H9 (cell line): ENCODE results near the gene CCDC138. TPM values are rescaled to one million over a fixed set of nuclear protein-coding genes. Genes with fewer than 3 reads are reported as not detected.

Experiments used
- DNase-seq: peaks from one replicate; pipeline ENCODE4 v3.0.0-alpha.2; 2017
- H2AFZ ChIP-seq: one replicate; pipeline ENCODE4 v1.6.1; 2013; ENCODE audit warnings: mild to moderate bottlenecking, low read length, control low read depth, moderate library complexity
- H2AK5ac ChIP-seq: 2 replicates; pipeline ENCODE4 v1.6.1; 2013; ENCODE audit warnings: low read length, control low read depth, mixed read lengths; ENCODE audit not compliant: insufficient read length
- H2BK120ac ChIP-seq: one replicate; pipeline ENCODE4 v1.6.1; 2013; ENCODE audit warnings: low read depth, mild to moderate bottlenecking, low read length, control low read depth, inconsistent platforms; ENCODE audit not compliant: poor library complexity, severe bottlenecking
- H2BK12ac ChIP-seq: 2 replicates; pipeline ENCODE4 v1.6.1; 2013; ENCODE audit warnings: low read length, control low read depth, mixed read lengths, low read depth; ENCODE audit not compliant: insufficient read length
- H2BK15ac ChIP-seq: 2 replicates; pipeline ENCODE4 v1.6.1; 2013; ENCODE audit warnings: low read depth, low read length, control low read depth
- H2BK20ac ChIP-seq: one replicate; pipeline ENCODE4 v1.6.1; 2013; ENCODE audit warnings: low read depth, mild to moderate bottlenecking, low read length, control low read depth, inconsistent platforms; ENCODE audit not compliant: poor library complexity, severe bottlenecking
- H2BK5ac ChIP-seq: 2 replicates; pipeline ENCODE4 v1.6.1; 2013; ENCODE audit warnings: low read length, control low read depth, mixed read lengths; ENCODE audit not compliant: insufficient read length
- H3K14ac ChIP-seq: 2 replicates; pipeline ENCODE4 v1.6.1; 2013; ENCODE audit warnings: low read length, control low read depth; ENCODE audit not compliant: insufficient read depth
- H3K18ac ChIP-seq: 2 replicates; pipeline ENCODE4 v1.6.1; 2013; ENCODE audit warnings: low read depth, mild to moderate bottlenecking, mixed read lengths, low read length, control low read depth; ENCODE audit not compliant: insufficient read length
- H3K23ac ChIP-seq: 2 replicates; pipeline ENCODE4 v1.6.1; 2013; ENCODE audit warnings: low read length, control low read depth, mixed read lengths, low read depth; ENCODE audit not compliant: insufficient read length
- H3K23me2 ChIP-seq: 2 replicates; pipeline ENCODE4 v1.6.1; 2013; ENCODE audit warnings: low read depth, mild to moderate bottlenecking, mixed read lengths, low read length, control low read depth; ENCODE audit not compliant: insufficient read length, poor library complexity, severe bottlenecking
- H3K27ac ChIP-seq: 2 replicates; pipeline ENCODE4 v1.5.1; 2013; ENCODE audit warnings: low read length, control low read depth, mixed read lengths, low read depth; ENCODE audit not compliant: insufficient read length
- H3K27me3 ChIP-seq: 2 replicates; pipeline ENCODE4 v1.6.1; 2013; ENCODE audit warnings: low read length, control low read depth, inconsistent platforms; ENCODE audit not compliant: insufficient read depth
- H3K4ac ChIP-seq: 2 replicates; pipeline ENCODE4 v1.6.1; 2013; ENCODE audit warnings: low read depth, mild to moderate bottlenecking, control low read depth, inconsistent platforms, low read length, moderate library complexity
- H3K4me1 ChIP-seq: 2 replicates; pipeline ENCODE4 v1.6.1; 2013; ENCODE audit warnings: low read length, control low read depth, inconsistent platforms; ENCODE audit not compliant: insufficient read depth
- H3K4me2 ChIP-seq: 2 replicates; pipeline ENCODE4 v1.6.1; 2013; ENCODE audit warnings: low read length, control low read depth, mixed read lengths; ENCODE audit not compliant: insufficient read length, insufficient read depth
- H3K56ac ChIP-seq: 2 replicates; pipeline ENCODE4 v1.6.1; 2013; ENCODE audit warnings: low read depth, mild to moderate bottlenecking, mixed read lengths, low read length, control low read depth; ENCODE audit not compliant: insufficient read length
- H3K79me1 ChIP-seq: 2 replicates; pipeline ENCODE4 v1.6.1; 2013; ENCODE audit warnings: low read depth, mild to moderate bottlenecking, moderate library complexity, low read length, control low read depth, inconsistent platforms; ENCODE audit not compliant: insufficient read depth, poor library complexity, severe bottlenecking
- H3K79me2 ChIP-seq: 2 replicates; pipeline ENCODE4 v1.6.1; 2013; ENCODE audit warnings: low read length, control low read depth, inconsistent platforms; ENCODE audit not compliant: insufficient read depth
- H3K9ac ChIP-seq: 2 replicates; pipeline ENCODE4 v1.6.1; 2013; ENCODE audit warnings: low read length, control low read depth, mixed read lengths; ENCODE audit not compliant: insufficient read length; ENCODE audit errors: extremely low read depth
- H3K9me3 ChIP-seq: one replicate; pipeline ENCODE4 v1.6.1; 2013; ENCODE audit warnings: low read depth, low read length, inconsistent platforms; ENCODE audit not compliant: control insufficient read depth
- H3T11ph ChIP-seq: one replicate; pipeline ENCODE4 v1.6.1; 2013; ENCODE audit warnings: mild to moderate bottlenecking, low read length, control low read depth, inconsistent platforms
- H4K20me1 ChIP-seq: one replicate; pipeline ENCODE4 v1.6.1; 2013; ENCODE audit not compliant: control insufficient read depth, insufficient read length, insufficient read depth
- H4K5ac ChIP-seq: 2 replicates; pipeline ENCODE4 v1.6.1; 2013; ENCODE audit warnings: low read depth, mild to moderate bottlenecking, mixed read lengths, low read length, control low read depth; ENCODE audit not compliant: insufficient read length
- H4K8ac ChIP-seq: replicated peaks from 2 replicates; pipeline ENCODE4 v1.6.1; 2013; ENCODE audit warnings: low read length, control low read depth, mixed read lengths, low read depth; ENCODE audit not compliant: insufficient read length
- H4K91ac ChIP-seq: 2 replicates; pipeline ENCODE4 v1.6.1; 2013; ENCODE audit warnings: low read depth, mild to moderate bottlenecking, moderate library complexity, mixed read lengths, low read length, control low read depth; ENCODE audit not compliant: insufficient read length
- H3K27ac Mint-ChIP-seq, 3 experiments: 2 replicates in 2 of 3; 3 replicates in 1 of 3; pipeline ENCODE4 v1.8.0; 2020 to 2021; ENCODE audit warnings: mixed read lengths in 3 of 3, mild to moderate bottlenecking in 1 of 3, moderate library complexity in 1 of 3
- H3K27me3 Mint-ChIP-seq: 2 replicates; pipeline ENCODE4 v1.8.0; 2021; ENCODE audit warnings: low read depth, mild to moderate bottlenecking, moderate library complexity, mixed read lengths
- H3K36me3 Mint-ChIP-seq, 3 experiments: 2 replicates in 2 of 3; 3 replicates in 1 of 3; pipeline ENCODE4 v1.8.0; 2020 to 2021; ENCODE audit warnings: low read depth in 3 of 3, mixed read lengths in 3 of 3; ENCODE audit not compliant: insufficient read depth in 1 of 3
- H3K4me1 Mint-ChIP-seq, 2 experiments: 2 replicates each; pipeline ENCODE4 v1.8.0; 2020; ENCODE audit warnings: mixed read lengths in 2 of 2
- H3K4me3 Mint-ChIP-seq, 2 experiments: 2 replicates in 1 of 2; 3 replicates in 1 of 2; pipeline ENCODE4 v1.8.0; 2020 to 2021; ENCODE audit warnings: mild to moderate bottlenecking in 2 of 2, mixed read lengths in 2 of 2, moderate library complexity in 1 of 2
- H3K9me3 Mint-ChIP-seq, 2 experiments: 2 replicates in 1 of 2; 3 replicates in 1 of 2; pipeline ENCODE4 v1.8.0; 2020; ENCODE audit warnings: mild to moderate bottlenecking in 2 of 2, mixed read lengths in 2 of 2, moderate library complexity in 1 of 2
- WGBS: extraction: QIAGEN DNeasy Blood & Tissue Kit; methylation state at CpG from one replicate; pipeline ENCODE4 v1.1.7; 2013; ENCODE audit warnings: missing lambda C conversion rate, low lambda C conversion rate, mixed read lengths; ENCODE audit not compliant: insufficient read length; ENCODE audit errors: extremely low coverage; 5-methylcytosine and 5-hydroxymethylcytosine counted together
- total RNA-seq: library from RNA; stranded (reverse); gene quantifications from 2 replicates; pipeline ENCODE4 v1.2.1, GENCODE V29; 2021
- TF ChIP-seq, protein P1 (sequence below): fragments of 200-600 bp; sonication (generic); conservative IDR thresholded peaks from 3 replicates; pipeline ENCODE4 v1.8.0; 2021; ENCODE audit warnings: antibody characterized with exemption, mild to moderate bottlenecking

The CCDC138 gene
- total RNA-seq, 1 experiment from 2014 or later = 32.7 TPM

DNA sequence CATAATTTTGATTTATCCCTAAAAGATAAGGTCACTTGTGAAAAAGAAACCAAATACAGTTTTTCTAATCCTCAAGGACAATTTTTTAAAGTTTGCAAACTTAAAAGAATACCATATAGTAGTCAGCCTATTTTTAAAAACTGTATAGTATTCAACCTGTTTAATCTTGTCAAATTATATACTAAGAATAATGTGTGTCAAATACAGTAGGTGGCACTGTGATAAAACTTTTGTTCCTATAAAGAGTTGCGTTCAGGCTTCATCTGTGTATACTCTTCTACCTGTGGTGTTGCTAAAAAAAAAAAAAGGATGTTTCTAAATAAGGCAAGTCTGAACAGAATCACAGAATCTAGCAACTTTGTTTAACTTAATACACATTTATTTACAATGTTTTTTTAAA, 68.6 kb downstream of the CCDC138 start:
- H3K4me1 ChIP-seq = no peaks in the 10 kb centered on the region
- H3K9me3 Mint-ChIP-seq = no peaks in the 10 kb centered on the region
- no peak overlapping the region for H2AK5ac ChIP-seq
- no peak overlapping the region for H4K5ac ChIP-seq
- DNase-seq = no peak
- H2BK15ac ChIP-seq = no peak overlapping the region
- H4K8ac ChIP-seq = no peak overlapping the region
- no peaks in the 10 kb centered on the region for H4K20me1 ChIP-seq
- no peaks in the 10 kb centered on the region for H3K27me3 Mint-ChIP-seq
- H2BK20ac ChIP-seq = no peak overlapping the region
- no peak overlapping the region for H3K4me3 Mint-ChIP-seq
- WGBS = no CpG with 5 or more reads among the region's 1 CpG
- H3K79me1 ChIP-seq = no peaks in the 10 kb centered on the region
- H3K14ac ChIP-seq = no peak overlapping the region
- peaks cover 21 to 47% (median 43%) of the 10 kb centered on the region in 3 experiments for H3K36me3 Mint-ChIP-seq
- H2BK12ac ChIP-seq = no peak overlapping the region
- TF ChIP-seq, protein P1, sequence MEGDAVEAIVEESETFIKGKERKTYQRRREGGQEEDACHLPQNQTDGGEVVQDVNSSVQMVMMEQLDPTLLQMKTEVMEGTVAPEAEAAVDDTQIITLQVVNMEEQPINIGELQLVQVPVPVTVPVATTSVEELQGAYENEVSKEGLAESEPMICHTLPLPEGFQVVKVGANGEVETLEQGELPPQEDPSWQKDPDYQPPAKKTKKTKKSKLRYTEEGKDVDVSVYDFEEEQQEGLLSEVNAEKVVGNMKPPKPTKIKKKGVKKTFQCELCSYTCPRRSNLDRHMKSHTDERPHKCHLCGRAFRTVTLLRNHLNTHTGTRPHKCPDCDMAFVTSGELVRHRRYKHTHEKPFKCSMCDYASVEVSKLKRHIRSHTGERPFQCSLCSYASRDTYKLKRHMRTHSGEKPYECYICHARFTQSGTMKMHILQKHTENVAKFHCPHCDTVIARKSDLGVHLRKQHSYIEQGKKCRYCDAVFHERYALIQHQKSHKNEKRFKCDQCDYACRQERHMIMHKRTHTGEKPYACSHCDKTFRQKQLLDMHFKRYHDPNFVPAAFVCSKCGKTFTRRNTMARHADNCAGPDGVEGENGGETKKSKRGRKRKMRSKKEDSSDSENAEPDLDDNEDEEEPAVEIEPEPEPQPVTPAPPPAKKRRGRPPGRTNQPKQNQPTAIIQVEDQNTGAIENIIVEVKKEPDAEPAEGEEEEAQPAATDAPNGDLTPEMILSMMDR = no peak
- no peak overlapping the region for H3K18ac ChIP-seq
- H3T11ph ChIP-seq = no peak overlapping the region
- H3K9me3 ChIP-seq = no peaks in the 10 kb centered on the region
- H3K4ac ChIP-seq = no peak overlapping the region
- H3K27me3 ChIP-seq = no peaks in the 10 kb centered on the region
- no peaks in the 10 kb centered on the region for H3K79me2 ChIP-seq
- H3K4me1 Mint-ChIP-seq = no peaks in the 10 kb centered on the region
- no peak overlapping the region for H2BK120ac ChIP-seq
- no peaks in the 10 kb centered on the region for H3K23me2 ChIP-seq
- H4K91ac ChIP-seq = no peak overlapping the region
- no peak overlapping the region for H3K9ac ChIP-seq
- no peak overlapping the region for H3K23ac ChIP-seq
- no peak overlapping the region for H3K4me2 ChIP-seq
- H3K27ac Mint-ChIP-seq = no peak overlapping the region
- no peak overlapping the region for H2AFZ ChIP-seq
- no peak overlapping the region for H2BK5ac ChIP-seq
- no peak overlapping the region for H3K27ac ChIP-seq
- H3K56ac ChIP-seq = no peak overlapping the region
